Suprapubic skin (tissue), 4 donors: ENCODE results near the gene FAM151B.

ENCODE experiments used
- POLR2A ChIP-seq, 2 donors: fragments of 450-650 bp; IDR thresholded peaks; one replicate each; pipeline ENCODE4 v1.6.1; 2017; ENCODE audit warnings: antibody characterized with exemption in 2 of 2, mild to moderate bottlenecking in 2 of 2, moderate library complexity in 2 of 2
- POLR2AphosphoS5 ChIP-seq, 3 donors: sonication (generic); formaldehyde crosslinking; IDR thresholded peaks; one replicate each; pipeline ENCODE4 v1.6.1; 2017; ENCODE audit warnings: antibody characterized with exemption in 3 of 3
- TF ChIP-seq, protein P1 (sequence below), 2 donors: fragments of 200-600 bp in 1 of 2; fragments of 450-650 bp in 1 of 2; sonication (generic) in 1 of 2; IDR thresholded peaks; one replicate each; pipeline ENCODE4 v1.5.1; 2016 to 2019; ENCODE audit warnings: antibody characterized with exemption in 2 of 2, mild to moderate bottlenecking in 1 of 2, moderate library complexity in 1 of 2

DNA sequence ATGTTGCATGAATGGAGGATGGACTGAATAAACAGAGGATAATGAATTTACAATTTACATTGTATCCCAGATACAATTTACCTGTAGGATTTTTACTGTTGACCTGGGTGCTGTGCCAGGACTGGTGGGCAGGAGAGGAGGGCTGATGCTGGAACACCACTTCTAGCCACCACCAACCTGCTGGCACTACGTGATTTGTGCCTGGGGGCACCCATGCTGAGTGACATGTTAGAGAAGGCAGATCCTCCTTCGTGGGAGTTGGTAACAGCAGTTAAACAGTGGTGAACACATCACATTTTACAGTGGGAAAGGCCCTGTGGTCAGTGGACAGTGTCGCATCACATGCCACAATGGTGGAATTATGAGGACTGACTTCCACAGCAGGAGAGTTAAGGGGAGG lies 85.2 kb downstream of the FAM151B start:
- TF ChIP-seq, protein P1, sequence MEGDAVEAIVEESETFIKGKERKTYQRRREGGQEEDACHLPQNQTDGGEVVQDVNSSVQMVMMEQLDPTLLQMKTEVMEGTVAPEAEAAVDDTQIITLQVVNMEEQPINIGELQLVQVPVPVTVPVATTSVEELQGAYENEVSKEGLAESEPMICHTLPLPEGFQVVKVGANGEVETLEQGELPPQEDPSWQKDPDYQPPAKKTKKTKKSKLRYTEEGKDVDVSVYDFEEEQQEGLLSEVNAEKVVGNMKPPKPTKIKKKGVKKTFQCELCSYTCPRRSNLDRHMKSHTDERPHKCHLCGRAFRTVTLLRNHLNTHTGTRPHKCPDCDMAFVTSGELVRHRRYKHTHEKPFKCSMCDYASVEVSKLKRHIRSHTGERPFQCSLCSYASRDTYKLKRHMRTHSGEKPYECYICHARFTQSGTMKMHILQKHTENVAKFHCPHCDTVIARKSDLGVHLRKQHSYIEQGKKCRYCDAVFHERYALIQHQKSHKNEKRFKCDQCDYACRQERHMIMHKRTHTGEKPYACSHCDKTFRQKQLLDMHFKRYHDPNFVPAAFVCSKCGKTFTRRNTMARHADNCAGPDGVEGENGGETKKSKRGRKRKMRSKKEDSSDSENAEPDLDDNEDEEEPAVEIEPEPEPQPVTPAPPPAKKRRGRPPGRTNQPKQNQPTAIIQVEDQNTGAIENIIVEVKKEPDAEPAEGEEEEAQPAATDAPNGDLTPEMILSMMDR (IDR thresholded peaks at IDR 0.05): no peak
- TF ChIP-seq POLR2AphosphoS5 (IDR thresholded peaks at IDR 0.05) (no peak), POLR2A (IDR thresholded peaks at IDR 0.05) (no peak)
